Erythroblast (primary cell): Measurements from ENCODE around the gene NUDC.
"Not testable (repeated sequence)": the region's sequence is repeated elsewhere in the genome, so short reads cannot be mapped to it uniquely, and the experiment has no call there.

Source experiments
- DNase-seq, 2 experiments: peaks; one replicate each; lab custom pipeline; 2025; lab: John Stamatoyannopoulos, UW
- GATA1 ChIP-seq: IDR thresholded peaks from 2 replicates; pipeline ENCODE4 v1.6.1; 2011; ENCODE audit warnings: low read depth, mild to moderate bottlenecking, control low read depth, low read length, moderate library complexity
- POLR2A ChIP-seq: IDR thresholded peaks from 2 replicates; pipeline ENCODE4 v1.6.1; 2011; ENCODE audit warnings: mild to moderate bottlenecking, low read length

NUDC gene

DNA sequence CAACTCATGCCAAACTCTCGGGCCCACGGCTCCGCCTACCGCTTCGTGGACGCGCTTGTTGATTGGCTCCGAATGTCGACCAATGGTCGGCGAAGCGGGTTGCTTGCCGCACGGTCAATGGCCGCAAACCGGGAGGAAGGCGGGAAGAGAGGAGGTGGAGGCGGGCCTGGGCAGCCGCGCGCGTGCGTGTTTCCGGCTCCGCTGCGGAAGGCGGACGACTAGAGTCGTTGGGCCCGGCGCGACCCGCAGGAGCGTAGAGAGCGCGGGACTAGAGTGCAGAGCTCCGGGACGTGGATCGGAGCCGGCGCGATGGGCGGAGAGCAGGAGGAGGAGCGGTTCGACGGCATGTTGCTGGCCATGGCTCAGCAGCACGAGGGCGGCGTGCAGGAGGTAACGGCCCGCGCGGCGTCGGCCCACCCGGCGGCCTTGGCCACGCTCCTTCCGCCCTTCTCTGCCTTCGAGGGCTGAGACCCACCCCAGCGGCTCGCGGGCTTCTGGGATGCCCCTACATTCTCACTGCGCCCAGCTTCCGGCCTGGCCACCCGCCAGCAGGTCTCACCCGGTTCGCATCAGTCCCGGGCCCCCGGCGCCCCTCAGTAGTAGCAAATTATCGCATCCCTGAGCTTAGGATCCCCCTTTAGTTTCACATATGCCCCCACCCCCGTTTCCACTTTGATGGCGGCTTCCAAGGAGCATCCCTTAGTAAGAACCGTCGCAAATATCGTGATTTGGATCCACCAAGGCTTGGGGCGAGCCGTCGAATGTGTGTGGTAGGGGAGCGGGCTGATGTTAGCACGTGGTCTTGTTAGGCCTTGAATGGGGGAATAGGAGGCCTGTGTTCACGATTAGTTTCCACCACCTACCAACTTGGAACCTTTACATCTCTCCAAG, at the start of gene NUDC:
Gene NUDC, plus strand, starts transcription at position 204 of the 891 bp plus-strand sequence. Its CDS starts 106 bp downstream, at position 310.
- TF ChIP-seq GATA1 (no peak), POLR2A (peak; percentile 95)

GRCh38 chr1:26873097-26873496, 48.4 kb upstream of the NUDC start:
- peak in 1 of 2 experiments; percentile 21 for DNase-seq

More for the DNA sequence above, at the start of gene NUDC:
- DNase-seq: peak; percentile 98

GRCh38 chr1:26874896-26875295, 46.6 kb upstream of the NUDC start:
- TF ChIP-seq GATA1 (no peak), POLR2A (no peak)
- DNase-seq: no peak

DNA sequence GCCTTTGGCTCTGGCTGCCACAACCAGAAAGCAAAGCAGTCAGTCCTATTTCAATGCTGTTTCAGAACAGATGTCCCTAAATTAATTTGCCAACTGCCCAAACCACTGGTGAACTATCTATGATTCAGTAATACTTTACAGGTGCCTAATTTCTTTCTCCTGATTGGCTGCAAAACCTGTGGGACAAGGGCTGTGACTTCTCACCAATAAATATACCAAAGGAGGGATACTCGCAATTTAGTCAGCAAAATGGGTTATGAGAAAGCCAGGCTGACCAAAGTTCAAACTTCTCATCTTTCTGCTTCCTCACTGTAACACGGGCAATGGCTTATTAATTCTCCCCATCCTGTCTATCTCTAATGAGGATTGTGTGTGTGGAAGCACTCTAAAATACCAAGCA, 44.2 kb upstream of the NUDC start:
- DNase-seq: no peak
- TF ChIP-seq GATA1 (no peak), POLR2A (no peak)

GRCh38 chr1:26879793-26880192, 41.8 kb upstream of the NUDC start:
- no peak for TF ChIP-seq GATA1
- no peak for TF ChIP-seq POLR2A

GRCh38 chr1:26881611-26882010, 39.9 kb upstream of the NUDC start:
- DNase-seq: not testable (repeated sequence)

More at GRCh38 chr1:26879793-26880192, 41.8 kb upstream of the NUDC start:
- no peak for DNase-seq

DNA sequence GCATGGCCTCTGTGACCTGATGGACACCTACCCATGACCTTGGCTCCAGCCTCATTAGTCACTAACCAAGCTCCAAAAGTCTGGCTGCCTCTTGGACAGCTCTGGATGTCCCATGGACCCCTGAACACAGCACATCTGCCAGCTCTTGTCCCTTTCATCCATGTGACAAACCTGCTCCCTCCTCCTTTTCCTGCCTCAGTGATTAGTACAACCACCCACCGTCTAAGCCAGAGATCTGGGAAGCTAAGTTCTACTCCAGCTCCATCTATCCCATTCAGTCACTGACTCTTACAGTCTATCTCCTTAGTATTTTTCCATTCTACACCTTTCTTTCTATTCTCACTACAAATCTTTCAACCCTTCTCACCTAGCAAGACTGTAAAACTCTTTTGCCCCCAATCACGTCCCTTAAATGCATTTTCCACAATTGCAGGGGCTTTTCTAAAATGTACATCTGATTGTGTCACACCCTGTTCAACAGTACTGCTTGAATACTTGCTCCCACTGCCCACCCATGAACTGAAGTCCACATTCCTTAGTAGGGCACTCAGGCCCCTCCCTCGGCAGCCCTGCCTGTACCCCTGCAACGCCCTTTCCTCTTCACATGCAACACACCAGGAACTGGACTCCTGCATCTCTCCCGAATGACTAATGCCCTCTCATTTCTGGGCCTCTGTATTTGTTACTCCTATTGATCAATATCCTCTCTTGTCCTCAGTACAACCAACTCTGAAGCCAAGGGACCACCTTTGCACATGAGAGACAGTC, 38.7 kb upstream of the NUDC start:
- DNase-seq: no peak
- TF ChIP-seq GATA1 (no peak), POLR2A (no peak)

DNA sequence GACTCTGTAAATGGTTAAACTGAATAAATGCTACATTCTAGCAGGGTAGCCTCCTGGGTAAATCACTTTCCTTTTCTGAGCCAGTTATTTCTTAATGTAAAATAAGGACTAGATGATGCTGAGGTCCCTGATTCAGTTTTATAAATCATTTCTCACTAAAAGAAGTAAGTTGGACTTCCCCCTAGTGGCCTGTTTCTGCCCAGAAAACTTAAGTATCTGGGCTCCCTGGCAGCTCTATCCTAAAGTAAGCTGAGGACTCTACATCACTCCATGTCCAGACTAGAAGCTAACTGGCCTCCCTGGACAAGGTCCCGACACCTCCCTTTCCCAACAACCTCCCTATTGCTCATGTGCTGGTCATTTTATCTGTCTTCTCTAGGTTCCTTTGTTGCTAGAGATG, 34.4 kb upstream of the NUDC start:
- peak in 1 of 2 experiments; percentile 53 for DNase-seq
- TF ChIP-seq POLR2A (no peak), GATA1 (no peak)

GRCh38 chr1:26888231-26888630, 33.3 kb upstream of the NUDC start:
- TF ChIP-seq POLR2A (no peak), GATA1 (no peak)
- DNase-seq: no peak

DNA sequence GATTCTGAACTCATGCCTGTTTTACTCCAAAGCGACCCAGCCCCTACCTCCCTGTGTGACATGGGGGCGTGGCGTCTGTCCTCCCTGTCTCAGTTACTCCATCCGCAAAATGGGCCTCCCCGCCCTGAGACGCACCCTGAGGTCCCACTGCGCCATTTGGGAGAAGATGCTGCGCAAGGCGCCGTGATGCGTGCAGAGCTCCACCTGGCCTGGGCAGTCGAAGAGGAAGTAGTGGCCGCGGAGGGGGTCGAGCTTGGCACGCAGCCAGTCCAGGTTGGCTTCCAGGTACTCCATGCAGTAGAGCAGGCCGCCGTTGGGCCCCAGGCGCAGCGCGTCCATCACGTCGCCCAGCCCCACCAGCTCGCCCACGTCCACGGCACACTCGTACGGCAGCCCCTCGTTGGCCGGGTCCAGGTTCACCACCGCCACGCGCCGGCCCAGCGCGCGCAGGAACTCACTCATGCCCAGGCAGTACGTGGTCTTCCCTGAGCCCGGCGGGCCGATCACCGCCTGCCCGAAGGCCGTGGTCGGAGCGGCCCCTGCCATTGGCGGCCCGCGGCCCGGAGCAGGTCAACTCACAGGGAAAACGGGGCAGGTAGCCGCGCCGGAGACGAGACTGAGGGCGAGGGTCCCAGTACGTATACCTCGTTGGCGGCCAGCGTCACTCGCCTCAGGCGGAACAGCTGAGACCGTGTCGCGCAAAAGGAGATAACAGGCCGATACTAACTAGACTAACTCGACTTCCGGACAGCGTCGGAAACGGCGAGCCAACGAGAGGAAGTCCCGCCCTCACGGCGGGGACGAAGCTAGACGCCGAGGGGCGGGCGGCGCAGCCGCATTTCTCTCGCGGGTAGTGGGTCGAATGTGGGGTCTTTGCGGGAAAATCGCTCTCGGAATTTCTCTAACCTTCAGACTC, 31.7 kb upstream of the NUDC start, which contains the start of gene GPN2:
Gene GPN2, minus strand, starts transcription at position 733 of the 916 bp plus-strand sequence. Its CDS starts 187 bp downstream, at position 546.
- peak; percentile 92 to 93 for DNase-seq
- TF ChIP-seq POLR2A: peak; percentile 96
- no peak for TF ChIP-seq GATA1

DNA sequence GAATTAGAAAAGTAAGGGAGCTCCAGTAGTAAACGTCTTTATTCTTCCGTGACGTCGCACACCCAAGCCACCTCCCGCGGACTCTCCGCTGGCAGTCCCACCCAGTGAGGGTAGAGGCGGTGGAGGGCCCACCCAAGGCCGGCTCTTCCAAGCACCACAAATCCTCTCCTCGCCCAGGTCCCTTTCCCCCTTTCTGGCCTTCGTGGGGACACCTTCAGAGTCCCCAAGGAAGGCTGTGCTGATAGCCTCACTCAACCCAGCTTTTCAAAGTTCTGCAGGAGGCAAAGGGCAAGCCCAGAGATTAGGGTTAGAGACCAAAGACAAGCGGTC, 31.1 kb upstream of the NUDC start:
- DNase-seq: no peak
- TF ChIP-seq GATA1: no peak

DNA sequence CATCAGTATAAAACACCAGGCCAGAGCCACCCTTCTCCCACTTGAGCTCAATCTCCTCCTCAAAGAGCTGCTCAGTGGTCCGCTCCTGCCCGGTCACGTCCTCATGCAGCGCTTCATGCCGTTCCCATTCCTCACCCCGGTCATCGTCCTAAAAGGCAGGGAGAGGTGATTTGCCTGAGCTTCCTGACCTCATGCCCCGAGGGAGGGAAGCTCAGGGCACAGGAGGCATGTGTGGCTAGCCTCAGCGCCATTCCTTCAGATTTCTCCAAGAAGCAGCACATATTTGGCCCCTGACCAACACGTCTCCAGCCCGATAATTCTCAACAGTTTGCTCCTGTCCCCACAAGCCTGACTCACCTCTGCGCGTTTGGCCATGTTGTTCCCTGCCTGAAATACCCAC, 27.3 kb upstream of the NUDC start:
- TF ChIP-seq POLR2A: no peak
- TF ChIP-seq GATA1: no peak

DNA sequence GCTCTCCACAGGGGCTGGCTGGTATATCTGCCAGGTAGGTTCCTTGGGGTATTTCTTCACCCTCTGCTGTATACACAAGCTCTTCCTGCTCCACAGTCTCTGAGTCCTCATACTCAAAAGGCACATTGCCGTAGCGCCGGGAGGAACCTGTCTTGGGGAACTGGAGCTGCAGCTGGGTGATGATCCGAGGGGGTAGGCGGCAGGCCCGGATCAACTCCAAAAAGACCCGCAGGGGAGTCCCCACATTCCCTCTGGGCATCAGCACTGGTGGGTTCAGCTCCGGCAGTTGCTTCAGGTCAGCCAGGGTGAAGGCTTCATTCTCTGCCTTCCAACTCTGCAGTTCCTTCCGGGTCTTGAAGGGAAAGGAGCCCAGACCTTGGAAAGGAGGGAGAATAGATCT, 24.2 kb upstream of the NUDC start:
- no peak for TF ChIP-seq GATA1
- TF ChIP-seq POLR2A: no peak
- DNase-seq: no peak

More for the DNA sequence above, 27.3 kb upstream of the NUDC start:
- DNase-seq: no peak
